Hepatocyte (in vitro differentiated cells): Measurements from ENCODE around the gene GMEB2. TPM values are rescaled to one million over a fixed set of nuclear protein-coding genes. Genes with fewer than 3 reads are reported as not detected.
A peak's percentile ranks its signal among the peaks of the same experiment; 100 is the strongest.

Source experiments
- DNase-seq: peaks from one replicate; pipeline ENCODE4 v3.0.0-alpha.2; 2016; ENCODE audit warnings: low spot score
- H2AFZ ChIP-seq: fragments of 200-600 bp; sonication (generic); 2 replicates; pipeline ENCODE4 v1.6.0; 2016; ENCODE audit warnings: antibody characterized with exemption, mild to moderate bottlenecking
- H3K27ac ChIP-seq: fragments of 200-600 bp; sonication (generic); 2 replicates; pipeline ENCODE4 v1.5.1; 2016; ENCODE audit warnings: mild to moderate bottlenecking
- H3K27me3 ChIP-seq: fragments of 200-600 bp; sonication (generic); 2 replicates; pipeline ENCODE4 v1.6.1; 2016
- H3K36me3 ChIP-seq: fragments of 200-600 bp; sonication (generic); replicated peaks from 2 replicates; pipeline ENCODE4 v1.5.1; 2016; ENCODE audit warnings: low read depth; ENCODE audit not compliant: insufficient read depth
- H3K4me1 ChIP-seq: fragments of 200-600 bp; sonication (generic); 2 replicates; pipeline ENCODE4 v1.5.1; 2016; ENCODE audit warnings: mild to moderate bottlenecking, moderate library complexity; ENCODE audit not compliant: insufficient read depth
- H3K4me2 ChIP-seq: fragments of 200-600 bp; sonication (generic); 2 replicates; pipeline ENCODE4 v1.6.0; 2016
- H3K4me3 ChIP-seq: fragments of 200-600 bp; sonication (generic); 2 replicates; pipeline ENCODE4 v1.5.1; 2016; ENCODE audit warnings: mild to moderate bottlenecking
- H3K79me2 ChIP-seq: fragments of 200-600 bp; sonication (generic); 2 replicates; pipeline ENCODE4 v1.6.0; 2017; ENCODE audit warnings: mild to moderate bottlenecking
- H3K9me2 ChIP-seq: fragments of 200-600 bp; sonication (generic); replicated peaks from 2 replicates; pipeline ENCODE4 v1.6.0; 2017; ENCODE audit warnings: mild to moderate bottlenecking; ENCODE audit not compliant: insufficient read depth
- H3K9me3 ChIP-seq: fragments of 200-600 bp; sonication (generic); 2 replicates; pipeline ENCODE4 v1.5.1; 2016; ENCODE audit warnings: low read depth, mild to moderate bottlenecking
- H4K20me1 ChIP-seq: fragments of 200-600 bp; sonication (generic); 2 replicates; pipeline ENCODE4 v1.6.0; 2016; ENCODE audit warnings: mild to moderate bottlenecking; ENCODE audit not compliant: insufficient read depth, poor library complexity, severe bottlenecking
- CTCF ChIP-seq: fragments of 200-600 bp; sonication (generic); IDR thresholded peaks from 2 replicates; pipeline ENCODE4 v1.5.1; 2016; ENCODE audit warnings: antibody characterized with exemption, mild to moderate bottlenecking; ENCODE audit not compliant: poor library complexity
- EZH2 ChIP-seq: fragments of 200-600 bp; sonication (generic); IDR thresholded peaks from 2 replicates; pipeline ENCODE4 v1.6.1; 2016; ENCODE audit warnings: antibody characterized with exemption, mild to moderate bottlenecking, borderline replicate concordance
- EZH2phosphoT487 ChIP-seq: fragments of 200-600 bp; sonication (generic); IDR thresholded peaks from one replicate; pipeline ENCODE4 v1.6.1; 2018; ENCODE audit warnings: antibody characterized with exemption, mild to moderate bottlenecking, low read depth, moderate library complexity; ENCODE audit not compliant: unreplicated experiment, severe bottlenecking
- WGBS: methylation state at CpG from one replicate; pipeline ENCODE4 v1.1.6; 2016; ENCODE audit warnings: low lambda C conversion rate; ENCODE audit errors: missing lambda C conversion rate; 5-methylcytosine and 5-hydroxymethylcytosine counted together
- polyA plus RNA-seq: library from polyadenylated mRNA; unstranded; fragments of >200 nt; fragmentation: Nextera tagmentation; extraction: Ambion mirVana; gene quantifications from 2 replicates; pipeline ENCODE4 v1.2.1, GENCODE V29; 2016
- total RNA-seq: library from RNA; depleted of rRNA; stranded (reverse); fragments of >200 nt; gene quantifications from 2 replicates; pipeline ENCODE4 v1.2.3, GENCODE V29; 2014

Gene GMEB2
- total and polyA plus RNA-seq, 2 experiments from 2014 or later: 8.7 to 10.7 TPM

DNA sequence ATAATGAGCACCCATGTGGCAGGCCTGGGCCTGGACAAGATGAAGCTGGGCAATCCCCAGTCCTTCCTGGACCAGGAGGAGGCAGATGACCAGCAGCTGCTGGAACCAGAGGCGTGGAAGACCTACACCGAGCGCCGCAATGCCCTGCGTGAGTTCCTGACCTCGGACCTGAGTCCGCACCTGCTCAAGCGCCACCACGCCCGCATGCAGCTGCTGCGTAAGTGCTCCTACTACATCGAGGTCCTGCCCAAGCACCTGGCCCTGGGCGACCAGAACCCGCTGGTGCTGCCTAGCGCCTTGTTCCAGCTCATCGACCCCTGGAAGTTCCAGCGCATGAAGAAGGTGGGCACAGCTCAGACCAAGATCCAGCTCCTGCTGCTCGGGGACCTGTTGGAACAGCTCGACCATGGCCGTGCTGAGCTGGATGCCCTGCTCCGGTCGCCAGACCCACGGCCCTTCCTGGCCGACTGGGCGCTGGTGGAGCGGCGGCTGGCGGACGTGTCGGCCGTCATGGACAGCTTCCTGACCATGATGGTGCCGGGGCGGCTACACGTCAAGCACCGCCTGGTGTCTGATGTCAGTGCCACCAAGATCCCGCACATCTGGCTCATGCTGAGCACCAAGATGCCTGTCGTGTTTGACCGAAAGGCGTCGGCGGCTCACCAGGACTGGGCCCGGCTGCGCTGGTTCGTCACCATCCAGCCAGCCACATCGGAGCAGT, 71.1 kb downstream of the GMEB2 start:
- 97% methylated on average over 41 of the region's 45 CpGs for WGBS
- Histone ChIP-seq H3K36me3 (no peaks in the 10 kb centered on the region), H3K4me3 (no peak overlapping the region), H3K27ac (no peak overlapping the region), H3K79me2 (no peaks in the 10 kb centered on the region), H3K27me3 (no peaks in the 10 kb centered on the region), H3K9me3 (no peaks in the 10 kb centered on the region), H2AFZ (no peak overlapping the region), H3K4me2 (no peak overlapping the region), H4K20me1 (no peaks in the 10 kb centered on the region), H3K4me1 (no peaks in the 10 kb centered on the region), H3K9me2 (no peaks in the 10 kb centered on the region)
- DNase-seq: no peak
- TF ChIP-seq EZH2: no peak
- no peak for TF ChIP-seq CTCF
- TF ChIP-seq EZH2phosphoT487: no peak

DNA sequence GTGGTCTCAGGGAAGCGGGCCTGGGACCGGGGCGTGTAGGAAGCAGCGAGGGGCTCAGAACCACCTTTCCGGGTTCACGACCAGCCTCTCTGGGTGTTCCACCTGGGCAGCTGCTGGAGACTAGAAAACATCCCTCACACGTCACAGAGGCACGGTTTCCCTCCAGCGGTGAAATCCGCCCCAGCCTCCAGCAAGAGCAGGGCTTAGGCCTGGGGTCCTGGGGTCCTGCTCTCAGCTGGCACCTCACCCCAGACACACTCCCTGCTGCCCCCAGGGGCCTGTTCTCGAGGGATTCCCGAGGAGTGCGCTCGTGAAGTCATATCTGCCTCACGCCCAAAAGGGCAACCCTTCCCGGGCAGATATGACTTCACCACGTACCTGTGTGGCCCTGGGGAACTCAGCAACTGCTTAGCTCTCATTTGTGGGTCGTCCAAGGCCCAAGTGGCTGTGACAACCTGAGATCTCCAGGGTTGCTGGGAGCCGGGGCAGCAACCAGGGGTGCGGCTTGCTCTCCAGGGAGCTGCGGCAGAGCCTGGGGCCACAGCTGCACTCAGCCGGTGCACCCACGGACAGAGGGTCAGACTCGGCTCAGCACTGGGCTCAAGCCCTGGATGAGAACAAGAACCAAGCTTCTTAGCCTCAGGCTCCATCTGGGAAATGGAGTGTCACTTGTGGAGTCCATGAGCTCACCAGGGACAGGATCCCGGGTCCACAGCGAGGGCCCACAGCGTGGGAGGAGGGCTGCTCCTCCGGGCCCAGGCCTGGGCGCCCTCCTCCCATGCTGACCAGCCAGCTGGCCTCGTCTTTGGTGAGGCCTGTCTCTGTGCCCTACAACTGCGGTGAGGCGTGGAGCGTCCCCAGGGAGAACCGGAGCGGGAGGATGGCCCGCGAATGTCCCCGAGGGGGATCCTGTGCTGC, 72.3 kb downstream of the GMEB2 start:
- DNase-seq: no peak
- Histone ChIP-seq H3K27ac (no peak overlapping the region), H4K20me1 (no peaks in the 10 kb centered on the region), H3K9me2 (no peaks in the 10 kb centered on the region), H3K79me2 (no peaks in the 10 kb centered on the region), H3K36me3 (no peaks in the 10 kb centered on the region), H3K4me1 (no peaks in the 10 kb centered on the region), H2AFZ (peak overlapping the region; percentile 98), H3K4me3 (peak overlapping the region; percentile 79), H3K27me3 (no peaks in the 10 kb centered on the region), H3K9me3 (no peaks in the 10 kb centered on the region), H3K4me2 (peak overlapping the region; percentile 99)
- TF ChIP-seq CTCF (no peak), EZH2 (no peak), EZH2phosphoT487 (no peak)
- WGBS: 72% methylated on average over 31 of the region's 38 CpGs

- peak; percentile 80 for DNase-seq
- Histone ChIP-seq H2AFZ (peak within 1 kb of the TSS; percentile 98), H3K27me3 (no peaks in the 10 kb centered on the region), H3K9me2 (no peaks in the 10 kb centered on the region), H3K9me3 (no peaks in the 10 kb centered on the region), H3K4me3 (peak within 1 kb of the TSS; percentile 79), H3K27ac (no peak within 1 kb of the TSS), H4K20me1 (no peaks in the 10 kb centered on the region), H3K79me2 (no peaks in the 10 kb centered on the region), H3K4me2 (peak within 1 kb of the TSS; percentile 99), H3K36me3 (no peaks in the 10 kb centered on the region), H3K4me1 (no peaks in the 10 kb centered on the region)
- TF ChIP-seq EZH2phosphoT487 (no peak), CTCF (no peak), EZH2 (no peak)
- 0% methylated on average over 14 of the region's 34 CpGs for WGBS
These were observed 73.0 kb downstream of the GMEB2 start, which contains the start of gene FNDC11 for GRCh38 chr20:63553933-63554290. Gene FNDC11, plus strand, starts transcription at chr20:63554159. Its CDS starts 1,505 bp downstream, at chr20:63555664.
